HG02763 (cell line): ENCODE results near the gene SLC43A2.
"Not testable (repeated sequence)": the region's sequence is repeated elsewhere in the genome, so short reads cannot be mapped to it uniquely, and the experiment has no call there.

ENCODE experiments used
- ATAC-seq: cut with Tn5 transposase; IDR thresholded peaks from one replicate; pipeline ENCODE4 v1.9.1; 2021; ENCODE audit warnings: mild to moderate bottlenecking, moderate library complexity; ENCODE audit not compliant: unreplicated experiment

The SLC43A2 gene

DNA sequence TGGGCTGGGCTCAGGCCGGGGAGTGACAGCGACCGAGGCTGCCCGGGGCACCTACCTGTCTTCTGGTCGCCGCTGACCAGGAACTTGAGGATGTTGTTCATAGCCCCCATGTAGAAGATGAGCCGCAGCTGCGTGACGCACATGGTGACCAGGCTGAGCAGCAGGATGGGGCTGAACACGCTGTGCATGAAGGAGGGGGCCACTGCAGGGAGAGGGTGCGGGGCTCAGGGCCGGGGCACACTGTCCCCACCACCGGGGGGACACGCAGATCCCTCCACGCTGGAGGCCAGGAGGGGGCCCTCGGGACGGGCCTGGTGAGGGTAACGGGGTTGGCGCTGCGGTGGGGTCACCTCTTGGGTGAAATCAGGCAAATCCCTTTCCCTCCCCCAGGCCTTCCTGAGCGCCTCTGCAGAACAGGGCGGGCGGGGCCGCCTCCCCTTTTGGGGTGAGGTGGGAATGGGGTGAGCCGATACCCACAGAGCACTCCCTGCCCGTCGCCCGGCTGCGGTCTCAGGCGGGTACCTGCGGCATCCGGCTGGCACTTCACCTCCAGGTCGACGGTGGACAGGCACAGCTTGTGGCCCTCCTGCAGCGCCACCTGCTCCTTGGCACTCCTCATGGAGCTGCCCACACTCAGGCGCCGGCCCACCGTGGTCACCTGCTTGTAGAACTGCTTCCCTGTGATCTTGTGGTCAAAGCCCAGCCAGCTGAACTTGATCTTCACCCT, 37.7 kb downstream of the SLC43A2 start:
- ATAC-seq, result no peak

DNA sequence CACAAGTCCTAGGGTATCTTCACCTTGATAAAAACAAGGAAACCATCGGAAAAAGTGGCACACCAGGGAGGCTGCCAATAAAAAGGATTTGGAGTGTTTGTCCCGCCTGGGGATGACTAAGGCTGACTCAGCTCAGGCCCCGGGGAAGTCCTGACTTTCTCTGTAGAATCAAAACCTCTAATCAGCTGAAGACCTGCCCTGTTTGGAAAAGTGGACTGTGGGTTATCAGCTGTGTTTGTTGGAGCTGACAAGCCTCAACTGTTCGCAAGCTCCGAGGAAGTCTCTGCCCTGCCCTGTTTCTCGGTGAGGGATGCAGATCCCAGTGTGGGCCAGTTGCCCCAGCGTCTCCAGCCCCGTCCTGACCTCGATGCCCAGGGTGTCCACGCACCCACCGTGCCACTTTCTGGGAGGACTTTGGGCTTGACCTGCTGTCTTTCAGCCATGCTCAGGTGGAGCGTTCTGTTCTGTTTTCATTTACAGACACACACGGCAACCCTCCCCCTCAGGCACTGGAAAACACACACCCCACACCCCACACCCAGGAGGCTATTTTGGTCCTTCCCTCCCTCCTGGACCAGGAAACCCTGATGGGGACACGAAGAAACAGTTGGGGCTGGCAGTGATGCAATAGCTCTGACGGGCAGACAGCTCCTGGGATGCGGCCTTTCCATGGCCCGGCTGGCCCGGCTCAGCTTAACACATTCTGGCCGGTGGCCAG, 38.4 kb downstream of the SLC43A2 start:
- ATAC-seq, result no peak

DNA sequence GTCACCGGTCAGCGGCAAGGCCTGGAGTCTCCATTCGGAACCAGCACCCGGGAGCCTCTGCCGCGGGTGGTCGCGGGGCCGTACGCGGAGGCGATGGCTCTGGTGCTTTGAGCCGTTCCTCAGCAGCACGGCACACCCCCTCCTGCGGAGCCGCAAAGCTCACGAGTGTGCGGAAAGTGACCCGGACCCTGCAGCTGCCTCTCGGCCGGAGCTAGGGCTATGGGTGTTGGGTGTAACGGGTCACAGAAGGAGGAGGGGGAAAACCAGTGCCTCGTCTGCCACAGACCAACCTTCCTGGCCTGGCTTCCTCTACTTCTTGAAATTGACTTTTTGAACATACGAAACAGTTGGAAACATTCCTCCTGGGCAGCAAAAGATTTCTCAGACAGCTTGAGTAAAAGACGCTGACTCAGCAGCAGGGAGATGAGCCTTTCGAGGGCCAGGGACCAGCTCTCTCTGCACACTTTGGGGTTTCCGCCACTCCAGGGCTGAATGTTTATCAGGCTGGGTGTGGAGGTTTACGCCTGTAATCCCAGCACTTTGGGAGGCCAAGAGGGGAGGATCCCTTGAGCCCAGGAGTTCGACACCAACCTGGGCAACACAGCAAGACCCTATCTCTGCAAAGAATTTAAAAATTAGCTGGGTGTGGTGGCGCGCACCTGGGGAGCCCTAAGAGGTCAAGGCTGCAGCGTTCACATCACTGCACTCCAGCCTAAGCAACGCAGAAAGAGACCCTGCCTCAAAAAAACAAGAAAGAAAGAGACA, 39.6 kb downstream of the SLC43A2 start:
- ATAC-seq, result no peak

DNA sequence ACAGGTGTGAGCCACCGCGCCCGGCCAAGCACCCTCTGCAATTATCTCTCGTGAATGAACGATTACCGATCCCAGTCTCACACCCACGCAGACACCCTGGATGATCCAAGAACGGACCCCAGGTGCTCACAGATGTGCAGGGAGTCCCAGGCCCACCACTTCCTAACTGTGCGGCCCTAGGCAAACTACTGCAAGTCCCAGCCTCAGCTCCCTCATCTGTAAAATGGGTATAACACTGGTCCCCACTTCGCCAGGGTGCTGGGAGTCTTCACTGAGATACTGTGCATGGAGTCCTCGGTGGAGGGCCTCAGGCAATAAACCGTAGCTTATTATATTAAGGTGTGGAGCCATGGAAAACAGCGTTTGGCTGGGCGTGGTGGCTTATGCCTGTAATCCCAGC, 44.5 kb downstream of the SLC43A2 start:
- ATAC-seq, result no peak

DNA sequence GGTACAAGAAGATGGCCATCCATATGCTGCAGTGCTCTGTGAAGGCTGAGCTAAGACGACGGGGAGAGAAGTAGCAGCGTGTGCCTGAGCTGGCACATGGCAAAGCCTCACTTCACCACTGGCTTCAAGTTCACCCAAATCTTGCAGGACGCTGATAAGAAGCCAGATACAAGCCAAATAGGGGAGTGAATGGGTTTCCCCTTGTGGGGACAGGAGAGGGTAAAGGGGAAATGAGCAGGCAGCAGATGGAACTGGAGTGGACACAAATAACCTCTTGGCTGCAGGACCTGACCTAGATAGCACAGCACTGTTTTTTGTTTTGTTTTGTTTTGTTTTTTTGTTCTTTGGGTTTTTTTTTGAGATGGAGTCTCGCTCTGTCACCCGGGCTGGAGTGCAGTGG, 45.1 kb downstream of the SLC43A2 start:
- no peak for ATAC-seq

DNA sequence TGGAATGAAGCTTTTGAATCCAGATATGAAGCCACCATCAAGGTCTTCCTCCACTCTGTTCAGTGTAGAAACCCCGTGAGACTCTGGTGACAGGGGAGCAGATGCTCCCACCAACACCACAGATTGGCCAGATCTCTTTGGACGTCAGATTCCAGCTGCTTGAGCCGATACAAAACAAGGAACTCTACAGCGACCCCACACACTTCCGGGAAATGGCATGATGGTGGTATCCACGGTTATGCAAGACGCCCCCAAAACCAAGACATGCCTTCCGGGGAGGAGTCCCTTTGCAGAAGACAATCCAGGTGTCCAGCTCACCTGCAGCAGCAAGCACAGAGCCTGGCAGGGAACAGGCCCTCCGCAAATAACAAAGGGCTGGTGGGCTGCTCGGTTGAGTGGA, 46.3 kb downstream of the SLC43A2 start:
- ATAC-seq, result no peak

DNA sequence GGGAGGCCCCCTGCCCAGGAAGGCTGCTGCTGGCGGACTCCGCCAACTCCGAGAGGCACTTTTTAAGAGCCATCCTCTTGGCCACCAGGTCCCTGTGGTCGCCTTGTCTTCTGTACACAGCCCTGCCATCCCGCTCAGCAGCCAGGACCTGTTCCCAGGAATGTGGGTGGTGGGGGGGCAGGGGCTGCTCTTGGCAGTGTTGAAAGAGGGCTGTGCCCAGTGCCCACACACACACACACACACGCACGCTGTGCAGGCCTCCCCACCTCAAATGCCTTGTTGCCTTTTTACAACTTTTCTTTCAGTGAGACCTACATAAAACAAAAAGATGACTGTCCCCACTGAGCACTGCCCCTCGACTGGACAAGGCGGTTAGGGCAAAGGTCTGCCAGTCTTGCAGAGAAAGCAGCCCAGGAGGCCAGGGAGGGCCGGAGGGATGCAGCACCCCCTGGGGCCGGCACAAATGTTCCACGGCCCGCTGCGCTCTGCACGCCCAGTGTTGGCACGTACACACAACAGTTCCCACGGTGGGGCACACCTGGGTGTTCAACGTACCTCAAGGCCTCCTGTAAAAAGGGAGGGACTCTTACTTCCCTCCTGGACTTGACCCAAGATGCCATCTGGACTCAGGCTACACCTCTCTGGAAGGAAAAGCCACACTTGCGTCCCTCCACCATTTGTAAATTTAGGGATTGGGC, 47.5 kb downstream of the SLC43A2 start:
- ATAC-seq, result no peak

DNA sequence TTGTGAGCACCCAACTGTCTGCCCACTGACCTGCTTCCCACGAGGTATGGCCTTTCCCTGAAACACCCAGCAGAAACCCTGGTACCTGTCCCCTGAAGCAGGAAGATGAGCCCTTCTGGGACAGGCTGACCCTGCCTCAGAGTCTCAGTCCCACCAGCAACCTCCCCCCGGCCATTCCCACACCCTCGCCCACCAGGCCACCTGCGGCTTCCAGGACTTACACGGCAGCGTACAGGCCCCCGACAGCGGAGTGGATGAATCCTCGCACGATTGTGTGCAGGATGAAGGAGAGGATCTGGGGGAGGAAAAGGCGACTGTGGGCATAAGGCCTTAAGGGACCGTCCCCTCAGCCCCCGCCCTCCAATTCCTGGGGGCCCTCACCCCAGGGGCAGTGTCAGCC, 50.6 kb downstream of the SLC43A2 start:
- no peak for ATAC-seq

DNA sequence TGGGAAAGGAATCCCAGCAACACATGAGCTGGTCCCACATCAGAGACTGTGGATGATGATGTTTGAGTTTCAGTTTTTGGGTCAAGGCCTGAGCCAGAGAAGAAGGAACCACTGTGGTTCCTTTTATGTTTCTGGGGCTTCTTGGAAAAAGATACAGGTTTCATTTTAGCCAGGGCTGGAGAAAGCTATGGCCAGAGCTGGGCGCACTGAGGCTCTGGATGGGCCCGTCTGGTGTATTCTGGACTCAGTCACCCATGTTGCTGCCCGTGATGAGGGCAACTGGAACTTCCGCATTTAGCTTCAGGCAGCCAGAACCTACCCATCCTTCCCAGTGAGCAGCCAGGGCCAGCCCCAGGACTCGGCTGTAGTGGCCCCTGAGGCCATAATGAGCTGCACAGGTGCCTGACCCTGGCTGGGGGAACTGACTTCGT, 51.0 kb downstream of the SLC43A2 start:
- ATAC-seq, result no peak

DNA sequence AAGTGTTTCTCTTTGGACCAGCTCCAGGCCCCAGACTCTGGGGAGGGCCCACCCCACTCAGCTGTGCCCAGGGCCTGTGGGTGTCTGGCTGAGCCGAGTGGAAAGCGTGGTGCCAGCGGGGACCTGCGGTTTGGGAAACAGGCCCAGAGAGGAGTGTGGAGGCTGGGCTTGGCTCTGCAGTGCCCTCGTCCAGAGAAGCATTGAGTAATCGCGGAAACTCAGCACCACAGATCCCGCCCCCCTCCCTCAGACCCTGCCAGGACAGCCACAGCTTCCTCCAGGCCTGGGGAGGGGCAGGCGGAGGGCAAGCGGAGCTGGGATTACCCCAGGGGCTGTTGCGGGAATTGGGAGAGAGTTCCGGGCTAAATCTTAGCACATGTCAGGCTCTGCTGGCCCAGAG, 51.5 kb downstream of the SLC43A2 start:
- ATAC-seq, result no peak

DNA sequence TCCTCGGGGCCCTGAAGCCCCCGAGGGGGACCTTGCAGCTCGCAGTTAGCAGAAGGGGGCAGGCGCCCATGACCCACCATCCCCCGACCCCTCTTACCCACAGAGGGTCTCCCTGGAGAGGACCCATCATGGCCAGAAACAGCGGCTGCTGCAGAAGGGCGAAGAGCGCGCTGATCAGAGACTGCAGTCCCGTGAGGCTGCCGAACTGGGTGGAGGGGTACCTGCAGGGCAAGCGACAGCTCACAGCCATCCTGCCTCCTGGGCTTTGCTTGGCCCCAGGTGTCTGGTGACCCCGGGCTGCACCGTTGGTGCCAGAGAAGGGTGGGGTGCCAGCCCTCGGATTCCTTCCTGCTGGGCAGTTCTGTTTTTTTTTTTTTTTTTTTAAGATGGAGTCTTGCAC, 52.1 kb downstream of the SLC43A2 start:
- ATAC-seq, result no peak

DNA sequence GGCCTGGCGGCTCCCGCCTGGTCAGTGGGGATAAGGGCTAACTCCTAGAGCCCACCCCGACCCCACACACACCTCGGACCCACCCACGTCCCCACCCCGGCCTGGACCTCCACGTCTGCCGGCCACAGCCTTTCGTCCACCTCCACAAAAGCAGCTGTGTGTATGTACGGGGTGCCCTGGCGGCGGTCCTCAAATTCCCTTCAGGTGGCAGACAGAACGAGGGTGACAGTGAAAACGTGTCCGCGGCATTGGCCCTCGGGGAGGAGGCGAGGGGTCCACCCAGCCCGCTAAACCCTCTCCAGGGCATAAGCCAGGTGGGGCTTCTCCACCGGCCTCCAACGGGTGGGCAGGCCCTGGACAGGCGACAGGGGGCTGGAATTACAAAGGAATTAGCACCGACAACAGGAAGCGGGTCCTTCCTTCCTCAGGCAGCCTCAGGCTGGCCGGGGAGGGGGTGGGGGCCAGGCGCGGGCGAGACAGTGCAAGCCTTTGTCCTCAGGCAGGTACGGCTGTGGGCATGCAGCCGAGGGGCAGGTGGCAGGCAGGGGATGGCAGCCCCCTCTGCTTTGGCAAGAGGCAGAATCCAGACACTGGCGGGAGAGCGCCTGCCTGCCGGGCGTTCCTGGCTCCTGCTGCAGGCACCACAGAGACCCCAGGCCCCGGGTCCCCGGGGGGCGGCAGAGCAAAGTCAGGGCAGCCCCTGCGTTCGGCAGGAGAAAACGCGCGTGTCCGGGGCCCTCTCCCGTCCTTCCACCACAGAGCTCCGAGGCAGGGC, 53.8 kb downstream of the SLC43A2 start:
- no peak for ATAC-seq

DNA sequence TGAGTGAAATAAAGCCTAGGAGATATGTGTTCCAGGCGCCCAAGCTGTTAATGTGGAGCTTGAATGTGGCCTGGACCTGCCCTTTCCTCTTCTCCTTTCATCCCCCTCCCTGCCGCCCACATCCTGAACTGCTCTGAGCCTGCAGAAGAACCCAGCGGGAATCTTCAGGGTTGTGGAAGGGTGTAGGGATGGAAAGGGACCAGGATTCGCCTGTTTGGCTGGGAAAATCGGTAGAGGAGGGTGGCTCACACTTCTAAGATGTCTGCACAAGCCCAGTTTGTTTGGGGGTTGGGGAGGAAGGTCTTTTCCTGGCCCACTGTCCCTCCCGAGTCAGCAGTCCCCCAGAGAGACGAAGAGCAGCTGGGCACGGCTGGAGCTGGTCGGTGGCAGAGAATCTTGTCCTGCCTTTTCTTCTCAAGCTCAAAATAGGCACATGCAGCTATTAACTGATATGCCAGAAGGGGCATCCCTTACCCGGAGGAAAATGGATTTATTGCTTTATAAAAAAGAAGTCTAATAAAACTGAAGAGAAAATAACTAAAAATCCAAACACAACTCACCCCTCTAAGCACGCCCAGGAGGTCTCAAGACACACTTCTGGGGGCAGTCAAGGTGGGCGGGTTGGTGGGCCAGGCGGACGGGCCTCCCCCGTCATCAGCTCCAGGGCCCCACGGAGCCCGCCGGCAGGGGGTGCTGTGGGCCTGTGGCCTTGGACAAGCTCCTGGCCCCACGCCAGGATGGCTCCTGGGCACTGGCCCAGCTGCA, 54.5 kb downstream of the SLC43A2 start:
- no peak for ATAC-seq

DNA sequence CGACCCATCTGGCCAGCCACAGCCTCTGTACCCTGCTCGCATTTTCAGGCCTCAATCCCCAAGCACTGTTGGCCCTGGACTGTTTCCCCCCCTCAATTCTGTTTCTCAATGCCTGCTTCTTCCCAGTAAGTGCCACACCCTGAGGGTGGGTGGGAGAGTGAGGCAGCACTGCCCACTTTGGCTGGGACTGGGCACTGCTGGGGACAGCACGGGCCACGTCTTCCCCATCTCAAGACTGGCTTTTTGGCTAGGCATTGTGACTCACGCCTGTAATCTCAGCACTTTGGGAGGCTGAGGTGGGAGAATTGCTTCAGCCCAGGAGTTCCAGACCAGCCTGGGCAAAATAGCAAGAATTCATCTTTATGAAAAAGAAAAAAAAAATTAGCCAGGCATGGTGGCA, 56.0 kb downstream of the SLC43A2 start:
- ATAC-seq, result not testable (repeated sequence)

DNA sequence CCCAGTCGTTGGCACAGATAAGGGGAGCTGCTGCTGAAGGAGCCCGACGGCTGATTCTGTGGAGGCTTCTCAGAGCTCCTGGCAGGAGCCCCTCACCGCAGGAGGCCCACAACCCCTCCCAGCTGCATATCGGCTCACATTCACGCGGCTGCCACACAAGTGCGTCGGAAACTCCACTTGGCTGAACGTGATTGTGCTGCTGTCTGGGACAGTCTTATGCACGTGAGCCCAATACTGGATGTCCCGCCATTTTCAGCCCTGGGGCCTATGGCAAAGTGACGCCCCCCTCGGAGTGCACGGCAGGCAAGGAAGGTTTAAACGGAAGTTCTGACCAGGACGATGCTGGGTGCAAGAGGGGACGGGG, 57.3 kb downstream of the SLC43A2 start:
- ATAC-seq, result no peak

DNA sequence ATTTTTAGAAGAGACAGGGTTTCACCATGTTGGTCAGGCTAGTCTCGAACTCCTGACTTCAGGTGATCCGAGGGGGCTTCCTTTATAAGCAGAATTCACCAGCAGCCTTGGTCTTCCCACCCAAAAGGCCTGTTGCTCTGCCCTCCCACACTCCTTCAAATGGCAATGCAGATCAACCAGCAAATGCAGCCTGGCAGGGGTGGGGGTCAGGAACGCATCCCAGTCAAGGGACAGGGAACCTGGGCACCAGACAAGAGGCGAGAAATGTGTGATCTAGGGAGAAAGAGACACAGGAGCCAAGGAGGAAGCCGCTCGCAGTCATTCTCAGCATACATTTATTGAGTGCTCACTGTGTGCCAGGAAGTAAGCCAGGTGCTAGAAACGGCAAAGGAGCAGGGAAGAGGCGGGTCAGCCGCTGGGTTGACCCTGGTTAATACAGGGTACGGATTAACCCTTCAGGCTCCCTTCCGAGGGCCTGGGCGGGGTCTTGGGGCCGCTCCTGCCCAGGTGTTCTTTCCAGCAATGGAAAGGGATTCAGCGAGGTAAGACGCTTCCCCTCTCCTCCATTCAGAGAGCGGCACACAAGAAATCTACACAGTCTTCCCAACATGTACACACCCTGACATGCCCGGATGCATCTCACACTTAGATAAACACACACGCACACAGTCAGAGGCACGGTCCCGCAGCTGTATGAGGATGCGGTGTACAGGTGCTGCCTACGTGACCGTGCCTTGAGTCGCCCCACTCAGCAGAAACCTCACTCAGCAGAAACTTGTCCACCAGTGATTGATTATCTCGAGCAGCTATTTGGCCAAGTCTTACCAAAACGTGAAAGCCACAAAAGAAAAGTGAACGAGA, 59.5 kb downstream of the SLC43A2 start:
- no peak for ATAC-seq

DNA sequence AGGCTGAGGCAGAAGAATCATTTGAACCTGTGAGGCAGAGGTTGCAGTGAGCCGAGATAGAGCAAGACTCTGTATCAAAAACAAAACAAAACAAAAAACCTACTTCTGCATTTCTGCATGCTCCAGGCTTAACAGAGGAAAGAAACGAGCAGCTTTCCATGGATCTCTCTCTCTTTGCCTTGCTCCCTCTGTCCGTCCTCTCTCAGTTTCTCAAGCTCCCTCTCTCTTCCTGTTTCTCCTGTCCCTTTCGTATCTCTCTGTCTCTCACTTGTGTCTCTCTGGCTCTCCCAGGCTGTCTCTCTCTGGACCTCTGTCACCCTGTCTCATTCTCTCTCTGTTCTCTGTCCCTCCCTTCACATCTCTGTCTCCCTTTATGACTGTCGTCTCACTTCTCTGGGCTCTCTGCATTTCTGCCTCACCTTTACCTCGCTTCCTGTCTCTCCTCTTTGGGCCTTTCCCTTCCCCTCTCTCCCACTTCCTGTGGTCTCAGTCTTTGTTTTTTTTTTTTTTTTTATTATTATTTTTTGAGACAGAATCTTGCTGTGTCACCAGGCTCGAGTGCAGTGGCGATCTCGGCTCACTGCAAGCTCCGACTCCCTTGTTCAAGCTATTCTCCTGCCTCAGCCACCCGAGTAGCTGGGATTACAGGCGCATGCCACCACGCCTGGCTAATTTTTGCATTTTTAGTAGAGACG, 62.0 kb downstream of the SLC43A2 start:
- no peak for ATAC-seq

DNA sequence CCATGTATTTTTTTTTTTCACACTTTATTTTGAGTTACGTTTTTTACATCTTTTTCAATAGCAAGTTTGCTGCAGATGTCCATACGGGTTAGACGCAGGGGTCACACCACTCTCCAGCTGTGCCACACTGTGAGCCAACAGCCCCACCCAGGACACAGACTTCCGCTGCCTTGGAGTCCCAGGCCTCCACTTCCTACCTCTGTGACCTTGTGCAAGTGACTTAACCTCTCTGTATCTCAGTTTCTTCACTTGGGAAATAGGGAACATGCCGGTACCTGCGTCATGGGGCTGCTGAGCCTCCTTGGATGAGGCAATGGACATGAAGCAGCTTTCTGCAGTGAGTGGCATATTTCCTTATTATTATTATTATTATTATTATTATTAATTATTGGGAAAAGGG, 62.8 kb downstream of the SLC43A2 start:
- no peak for ATAC-seq
